Ishikawa (cell line): ENCODE results near the gene CCDC81.

Source experiments
- FOXM1 ChIP-seq: IDR thresholded peaks from 2 replicates; pipeline ENCODE4 v1.6.1; 2012; ENCODE audit warnings: low read depth, borderline replicate concordance
- YY1 ChIP-seq: IDR thresholded peaks from 2 replicates; pipeline ENCODE4 v1.6.1; 2012; ENCODE audit warnings: low read depth

DNA sequence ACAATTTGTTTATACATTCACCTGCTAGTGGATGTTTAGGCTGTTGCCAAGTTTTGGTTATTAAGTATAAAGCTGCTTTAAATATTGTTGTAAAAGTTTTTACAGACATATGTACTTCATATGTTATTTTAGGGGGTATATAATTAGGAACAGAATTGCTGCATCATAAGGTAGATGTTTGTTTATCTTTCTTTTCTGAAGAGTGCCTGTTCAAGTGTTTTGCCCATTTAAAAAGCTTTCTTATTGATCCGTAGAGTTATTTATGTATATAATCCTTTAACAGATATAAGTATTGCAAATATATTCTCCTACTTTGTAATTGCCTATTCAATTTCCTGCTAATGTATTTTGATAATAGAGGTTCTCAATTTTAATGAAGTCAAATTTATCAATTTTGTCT lies 11.3 kb upstream of the CCDC81 start:
- TF ChIP-seq YY1 (no peak), FOXM1 (no peak)
